ENCODE data around the gene NRDC.

The NRDC gene

DNA sequence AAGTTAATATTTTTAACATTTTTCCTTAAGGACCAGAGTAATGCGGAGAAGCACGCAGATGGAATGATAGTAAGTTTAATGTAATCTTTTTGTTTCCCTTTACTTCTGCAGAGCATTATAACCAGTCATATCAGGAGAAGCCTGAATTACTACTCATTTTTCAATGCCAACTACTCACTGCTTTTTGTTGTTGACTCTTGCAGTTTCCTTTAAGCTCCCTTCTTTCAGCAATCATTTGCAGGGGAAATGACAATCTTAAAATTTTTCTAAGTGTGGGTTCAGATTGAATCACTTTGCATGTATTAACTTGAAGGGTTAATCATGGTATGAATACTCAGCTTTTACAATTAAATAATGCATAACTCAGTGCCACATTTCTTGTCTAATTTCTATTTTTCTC lies 122.2 kb downstream of the NRDC start:
- no peak for DNase-seq

DNA sequence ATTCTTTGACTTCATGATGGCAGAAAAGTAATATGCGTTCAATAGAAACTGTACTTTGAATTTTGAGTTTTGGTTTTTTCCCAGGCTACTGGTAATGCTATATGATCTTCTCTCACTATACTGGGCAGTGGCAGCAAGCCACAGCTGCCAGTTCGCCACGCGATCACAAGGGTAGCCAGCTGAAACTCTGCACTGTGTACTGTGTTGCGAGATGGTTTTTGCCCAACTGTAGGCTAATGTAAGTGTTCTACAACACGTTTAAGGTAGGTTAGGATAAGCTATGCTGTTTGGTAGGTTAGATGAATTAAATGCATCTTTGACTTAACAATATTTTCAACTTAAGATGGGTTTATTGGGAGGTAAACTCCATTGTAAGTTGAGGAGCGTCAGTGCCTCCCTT lies 123.1 kb downstream of the NRDC start:
- no peak for DNase-seq

DNA sequence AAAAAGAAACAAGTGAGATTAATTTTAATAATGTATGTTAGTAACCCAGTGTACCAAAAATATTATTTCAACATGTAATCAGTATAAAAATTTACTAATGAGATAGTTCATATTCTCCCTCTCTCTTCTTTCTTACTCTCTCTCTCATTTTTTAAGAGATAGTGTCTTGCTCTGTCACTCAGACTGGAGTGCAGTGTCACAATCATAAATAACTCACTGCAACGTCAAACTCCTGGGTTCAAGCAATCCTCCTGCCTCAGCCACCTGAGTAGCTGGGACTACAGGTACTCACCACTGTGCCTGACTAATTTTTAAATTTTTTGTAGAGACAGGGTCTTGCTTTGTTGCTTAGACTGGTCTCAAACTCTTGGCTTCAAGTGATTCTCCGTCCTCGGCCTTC lies 123.9 kb downstream of the NRDC start:
- DNase-seq: no peak

DNA sequence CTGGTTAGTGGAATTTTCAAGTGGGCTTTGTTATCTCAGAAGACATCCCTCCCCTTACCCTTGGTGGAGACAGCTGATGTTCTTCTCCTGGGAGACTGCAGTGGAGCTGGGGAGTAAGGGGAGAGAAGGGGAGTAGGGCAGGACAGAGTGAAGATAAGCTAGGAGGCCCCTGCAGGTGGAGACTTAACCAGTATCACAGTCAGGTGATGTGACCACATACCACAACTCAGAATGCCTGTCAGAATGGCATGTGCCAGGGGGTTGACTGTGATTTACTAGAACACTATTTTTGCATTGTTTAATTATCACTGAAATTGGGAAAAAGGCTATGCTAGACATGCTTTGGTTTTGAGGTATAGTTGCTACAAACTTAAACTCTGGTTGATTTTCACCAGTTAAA lies 124.6 kb downstream of the NRDC start:
- DNase-seq: no peak

DNA sequence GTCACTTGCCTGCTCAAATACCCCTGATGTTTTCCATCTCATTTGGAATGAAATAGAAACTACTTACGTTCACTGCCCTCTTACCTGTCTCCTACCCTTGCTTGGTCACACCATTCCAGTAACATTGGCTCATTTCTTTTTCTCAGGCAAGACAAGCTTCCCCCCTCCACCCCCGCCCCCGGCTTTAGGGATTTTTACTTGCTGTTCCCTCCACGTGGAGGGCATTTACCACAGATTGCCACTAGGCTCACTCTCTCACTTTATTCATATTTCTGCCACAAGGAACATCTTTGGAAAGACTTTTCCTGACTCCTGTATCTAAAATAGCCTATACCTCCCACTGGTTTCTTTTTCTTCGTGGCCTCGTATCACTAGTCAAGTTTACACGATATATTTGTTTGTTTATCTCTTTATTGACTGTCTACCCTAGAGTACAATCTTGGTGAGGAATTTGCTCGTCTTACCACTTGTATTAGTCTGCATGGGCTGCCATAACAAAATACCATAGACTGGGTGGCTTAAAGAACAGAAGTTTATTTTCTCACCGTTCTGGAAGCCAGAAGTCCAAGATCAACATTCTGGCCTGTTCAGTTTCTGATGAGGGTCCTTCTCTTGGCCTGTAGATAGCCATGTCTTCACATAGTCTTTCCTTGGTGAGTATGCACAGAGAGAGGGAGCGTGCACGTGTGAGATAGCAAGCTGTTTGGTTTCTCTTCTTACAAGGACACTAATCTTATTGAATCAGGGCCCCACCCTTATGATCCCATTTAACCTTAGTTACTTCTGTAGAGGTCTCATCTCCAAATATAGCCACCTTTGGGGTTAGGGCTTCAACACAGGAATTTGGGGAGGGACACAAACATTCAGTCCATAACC lies 126.2 kb downstream of the NRDC start:
- no peak for DNase-seq

DNA sequence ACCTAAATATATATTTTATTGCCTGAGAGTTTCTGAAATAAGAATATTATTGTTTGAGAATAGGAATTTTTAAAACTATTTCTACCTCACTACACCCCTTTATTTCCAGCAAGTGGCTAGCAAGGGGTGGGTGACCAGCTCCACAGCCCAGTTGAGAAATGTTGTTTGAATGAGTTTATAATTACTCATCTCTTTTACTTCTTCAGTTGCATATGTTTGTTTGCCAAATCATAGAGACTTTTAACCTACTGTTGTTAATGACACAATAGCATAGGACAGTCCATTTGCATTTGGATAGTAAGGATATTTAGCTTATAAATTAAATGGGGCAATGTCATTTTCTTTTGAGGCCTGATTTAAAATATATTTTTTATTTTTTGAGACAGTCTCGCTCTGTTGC lies 127.8 kb downstream of the NRDC start:
- no peak for DNase-seq

DNA sequence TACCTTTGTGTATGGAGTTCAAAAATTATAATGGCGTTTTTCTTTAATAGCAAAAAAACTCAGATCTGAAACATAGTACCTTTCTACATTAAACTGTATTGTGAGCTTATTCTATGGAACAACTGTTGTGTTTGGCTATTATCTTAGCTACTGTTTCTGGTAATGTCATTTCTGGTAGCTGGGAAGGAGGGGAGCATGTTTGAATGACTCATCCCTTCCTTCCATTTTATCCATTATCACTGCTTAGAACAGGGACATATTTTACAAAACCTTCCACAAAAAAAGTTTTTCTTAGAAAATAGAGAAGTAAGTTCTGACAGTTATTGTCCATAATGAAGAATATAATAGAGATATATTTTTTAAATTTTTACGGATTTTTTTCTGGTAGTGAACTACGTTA lies 128.3 kb downstream of the NRDC start:
- DNase-seq: no peak

DNA sequence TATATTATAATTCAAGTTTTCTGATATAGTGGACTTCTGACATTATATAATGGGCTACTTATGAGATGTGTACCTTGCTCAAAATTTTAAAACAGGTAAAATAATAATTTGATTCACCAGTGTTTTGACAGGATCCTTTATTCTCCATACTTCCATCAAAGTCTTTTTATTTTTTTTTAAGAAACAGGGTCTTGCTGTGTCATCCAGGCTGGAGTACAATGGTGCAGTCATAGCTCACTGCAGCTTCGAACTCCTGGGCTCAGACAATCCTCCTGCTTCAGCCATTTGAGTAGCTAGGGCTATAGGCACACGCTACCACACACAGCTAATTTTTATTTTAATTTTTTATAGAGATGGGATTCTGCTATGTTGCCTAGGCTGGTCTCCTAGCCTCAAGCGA lies 129.4 kb downstream of the NRDC start:
- DNase-seq: no peak

DNA sequence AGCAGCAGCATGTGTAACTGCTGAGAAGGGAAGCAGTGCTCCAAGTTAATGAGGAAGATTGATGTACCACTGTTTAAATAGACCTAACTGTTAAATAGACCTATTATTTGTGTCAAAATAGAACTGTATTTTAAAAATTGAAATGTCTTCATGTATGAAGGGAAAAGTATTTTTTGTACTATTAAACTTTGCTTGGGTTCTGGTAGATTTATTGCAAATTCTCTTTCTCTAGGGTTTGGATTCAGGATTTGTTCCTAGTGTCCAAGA lies 133.3 kb downstream of the NRDC start:
- DNase-seq: no peak

DNA sequence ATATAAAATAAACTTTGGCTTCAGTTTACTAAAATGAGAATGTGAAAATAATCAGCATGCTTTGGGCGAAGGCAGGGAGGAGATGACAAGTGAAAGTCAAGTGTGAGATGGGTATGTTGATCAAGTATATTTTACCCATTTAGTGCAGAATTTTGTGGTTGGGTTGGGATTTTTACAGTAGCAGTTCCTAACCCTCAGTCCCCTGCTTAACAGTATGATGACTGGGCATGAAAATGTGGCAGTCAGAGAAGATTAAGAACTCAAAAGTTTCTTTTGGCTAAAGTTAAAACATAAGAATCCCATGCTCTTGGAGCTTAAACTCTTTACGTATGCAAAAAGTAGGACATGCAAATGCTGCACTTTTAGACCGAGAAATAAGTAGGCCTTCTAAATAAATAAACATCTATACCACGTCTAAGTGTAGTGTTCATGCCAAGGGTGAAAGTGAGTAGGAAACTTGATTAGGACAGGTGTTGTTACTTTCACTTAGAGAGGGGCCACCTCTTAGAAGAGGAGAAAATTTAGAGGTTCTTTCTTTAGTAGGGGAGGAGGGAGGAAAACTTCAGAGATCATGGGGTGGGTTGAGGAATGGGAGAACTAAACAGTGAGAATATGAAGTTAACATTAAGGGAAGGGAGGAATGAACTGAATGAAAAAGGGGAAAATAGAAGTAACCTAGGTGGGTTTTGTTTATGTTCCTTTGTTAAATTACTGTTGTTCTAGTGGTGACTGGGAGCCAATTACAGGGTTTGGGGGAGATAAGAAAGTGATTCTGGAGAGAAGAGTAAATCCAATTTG lies 133.8 kb downstream of the NRDC start:
- no peak for DNase-seq

DNA sequence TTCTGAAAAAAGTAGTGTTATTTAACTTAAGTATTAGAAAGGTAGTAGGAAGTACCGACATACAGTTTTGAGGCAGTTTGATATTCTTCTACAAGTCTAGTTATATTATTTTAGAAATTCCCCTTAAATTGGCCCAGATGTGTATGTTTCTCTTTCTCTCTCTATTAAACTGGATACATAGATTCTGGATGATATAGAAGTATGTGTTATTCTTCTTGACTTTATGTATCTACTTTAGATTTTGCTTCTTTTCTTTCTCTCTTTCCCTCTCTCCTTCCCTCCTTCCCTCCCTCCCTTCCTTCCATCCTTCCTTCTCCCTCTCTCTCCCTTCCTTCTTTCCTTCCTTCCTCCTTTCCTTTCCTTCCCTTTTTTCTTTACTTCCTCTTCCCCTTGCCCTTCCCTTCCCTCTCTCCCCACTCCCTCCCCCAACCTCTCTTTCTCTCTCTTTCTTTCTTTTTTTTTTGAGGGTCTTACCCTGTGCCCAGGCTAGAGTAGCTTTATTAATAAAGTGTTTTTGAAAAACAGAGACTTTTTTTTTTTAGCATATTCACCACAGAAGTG lies 137.3 kb downstream of the NRDC start:
- no peak for DNase-seq

DNA sequence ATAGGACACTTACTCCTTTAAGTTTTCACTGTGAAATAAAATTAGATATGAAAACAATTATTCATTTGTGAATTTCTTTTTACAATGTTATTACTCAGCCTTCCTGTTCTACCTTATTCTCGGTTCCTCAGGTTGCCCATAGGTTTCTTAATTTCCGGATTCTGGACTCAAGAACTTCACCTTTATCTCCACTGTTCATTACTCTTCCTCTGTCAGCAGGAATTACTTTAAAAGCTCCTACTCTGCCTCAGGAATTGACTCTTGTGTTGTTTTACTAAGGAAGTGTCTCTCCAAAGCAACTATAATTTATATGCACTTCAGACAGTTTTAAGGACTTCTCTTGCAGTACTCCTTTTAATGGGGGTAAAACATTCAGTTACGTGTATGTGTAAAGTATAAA lies 137.9 kb downstream of the NRDC start:
- DNase-seq: no peak

Measured in activated T-cell treated with anti-CD3 and anti-CD28 coated beads, Interleukin-2, amount 50 U/mL, for 1 hour (primary cell).